GM21390 (cell line): ENCODE measurements around the gene KRT9.
"Not testable (repeated sequence)": the region's sequence is repeated elsewhere in the genome, so short reads cannot be mapped to it uniquely, and the experiment has no call there.

Experiments
- ATAC-seq: cut with Tn5 transposase; IDR thresholded peaks from one replicate; pipeline ENCODE4 v1.9.1; 2021; ENCODE audit not compliant: unreplicated experiment

Gene KRT9, protein sequence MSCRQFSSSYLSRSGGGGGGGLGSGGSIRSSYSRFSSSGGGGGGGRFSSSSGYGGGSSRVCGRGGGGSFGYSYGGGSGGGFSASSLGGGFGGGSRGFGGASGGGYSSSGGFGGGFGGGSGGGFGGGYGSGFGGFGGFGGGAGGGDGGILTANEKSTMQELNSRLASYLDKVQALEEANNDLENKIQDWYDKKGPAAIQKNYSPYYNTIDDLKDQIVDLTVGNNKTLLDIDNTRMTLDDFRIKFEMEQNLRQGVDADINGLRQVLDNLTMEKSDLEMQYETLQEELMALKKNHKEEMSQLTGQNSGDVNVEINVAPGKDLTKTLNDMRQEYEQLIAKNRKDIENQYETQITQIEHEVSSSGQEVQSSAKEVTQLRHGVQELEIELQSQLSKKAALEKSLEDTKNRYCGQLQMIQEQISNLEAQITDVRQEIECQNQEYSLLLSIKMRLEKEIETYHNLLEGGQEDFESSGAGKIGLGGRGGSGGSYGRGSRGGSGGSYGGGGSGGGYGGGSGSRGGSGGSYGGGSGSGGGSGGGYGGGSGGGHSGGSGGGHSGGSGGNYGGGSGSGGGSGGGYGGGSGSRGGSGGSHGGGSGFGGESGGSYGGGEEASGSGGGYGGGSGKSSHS

GRCh38 chr17:41571561-41572434, at the start of gene KRT9:
KRT9 (minus strand) TSS chr17:41572059; CDS start chr17:41571992, 67 bp downstream.
- ATAC-seq: no peak

GRCh38 chr17:41621435-41621817, 49.6 kb upstream of the KRT9 start:
- not testable (repeated sequence) for ATAC-seq

DNA sequence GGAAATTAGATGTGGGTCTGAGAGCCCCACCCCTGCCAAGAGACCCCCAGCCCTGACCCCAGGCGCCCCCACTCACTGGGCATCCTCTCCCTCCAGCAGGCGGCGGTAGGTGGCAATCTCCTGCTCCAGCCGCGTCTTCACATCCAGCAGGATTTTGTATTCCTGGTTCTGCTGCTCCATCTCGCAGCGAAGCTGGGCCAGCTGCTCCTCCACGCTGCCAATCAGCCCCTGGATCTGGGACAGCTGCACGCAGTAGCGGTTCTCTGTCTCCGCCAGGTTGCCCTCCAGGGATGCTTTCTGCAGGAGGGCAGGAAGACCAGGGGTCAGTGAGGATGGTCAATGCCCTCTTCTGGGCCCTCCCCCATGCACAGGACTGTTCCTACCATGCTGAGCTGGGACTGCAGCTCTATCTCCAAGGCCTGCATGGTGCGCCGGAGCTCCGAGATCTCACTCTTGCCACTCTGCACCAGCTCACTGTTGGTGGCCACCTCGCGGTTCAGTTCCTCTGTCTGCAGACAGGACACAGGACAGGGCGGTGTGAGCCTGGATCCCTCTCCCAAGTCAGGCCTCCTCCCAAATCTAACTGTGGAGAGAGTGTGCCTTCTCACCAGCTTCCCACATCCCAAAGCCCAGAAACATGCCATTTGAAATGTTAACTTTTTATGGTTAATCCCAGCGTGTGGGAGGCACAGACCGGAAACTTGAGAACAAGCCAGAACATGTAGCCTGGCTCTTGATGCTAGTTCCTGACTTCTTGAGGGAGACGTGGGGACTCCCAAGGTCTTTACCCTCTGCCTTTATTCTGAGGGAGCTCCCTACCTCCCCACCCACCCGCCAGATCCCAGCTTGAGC, 49.0 kb upstream of the KRT9 start:
- ATAC-seq: no peak

GRCh38 chr17:41619927-41620582, 48.2 kb upstream of the KRT9 start:
- ATAC-seq: not testable (repeated sequence)

DNA sequence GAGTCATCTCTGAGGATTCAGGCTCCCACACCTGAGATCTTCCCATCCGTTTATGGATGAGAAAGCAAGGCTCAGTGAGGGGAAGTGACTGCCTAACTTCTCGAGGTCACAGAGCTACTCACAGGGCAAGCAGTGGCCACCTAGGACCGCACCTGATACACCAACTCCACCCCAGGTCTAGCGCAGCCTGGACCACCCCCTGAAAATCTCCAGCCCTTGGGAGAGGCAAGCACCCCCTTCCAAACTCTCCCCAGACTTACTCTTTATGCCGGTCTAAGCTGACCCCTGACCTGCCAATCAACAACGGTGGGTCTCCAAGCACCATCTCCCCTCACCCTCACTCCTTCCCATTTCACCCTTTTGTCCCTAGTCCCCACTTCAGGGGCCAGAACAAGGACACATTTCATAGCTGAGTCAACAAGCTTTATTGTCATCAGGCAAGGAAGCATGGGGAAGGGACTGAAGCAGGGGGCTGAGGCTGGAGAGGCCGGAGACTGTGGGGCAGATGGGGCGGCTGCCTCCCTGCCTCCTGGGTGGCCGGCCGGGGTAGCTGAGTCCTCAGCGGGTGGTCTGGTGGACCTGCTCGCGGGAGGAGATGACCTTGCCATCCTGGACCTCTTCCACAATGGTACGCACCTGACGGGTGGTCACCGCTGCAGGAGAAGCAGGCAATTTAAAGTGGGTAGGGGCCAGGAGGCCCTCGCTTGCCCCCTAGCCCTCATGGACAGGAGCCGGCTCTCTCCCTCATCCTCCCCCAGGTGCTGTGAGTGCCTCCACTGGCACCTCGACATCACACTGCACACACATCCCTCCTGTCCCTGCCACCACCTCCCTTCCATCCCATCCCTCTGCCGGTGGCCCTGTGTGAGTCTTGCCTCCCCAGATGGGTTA, 47.4 kb upstream of the KRT9 start:
- ATAC-seq: no peak

DNA sequence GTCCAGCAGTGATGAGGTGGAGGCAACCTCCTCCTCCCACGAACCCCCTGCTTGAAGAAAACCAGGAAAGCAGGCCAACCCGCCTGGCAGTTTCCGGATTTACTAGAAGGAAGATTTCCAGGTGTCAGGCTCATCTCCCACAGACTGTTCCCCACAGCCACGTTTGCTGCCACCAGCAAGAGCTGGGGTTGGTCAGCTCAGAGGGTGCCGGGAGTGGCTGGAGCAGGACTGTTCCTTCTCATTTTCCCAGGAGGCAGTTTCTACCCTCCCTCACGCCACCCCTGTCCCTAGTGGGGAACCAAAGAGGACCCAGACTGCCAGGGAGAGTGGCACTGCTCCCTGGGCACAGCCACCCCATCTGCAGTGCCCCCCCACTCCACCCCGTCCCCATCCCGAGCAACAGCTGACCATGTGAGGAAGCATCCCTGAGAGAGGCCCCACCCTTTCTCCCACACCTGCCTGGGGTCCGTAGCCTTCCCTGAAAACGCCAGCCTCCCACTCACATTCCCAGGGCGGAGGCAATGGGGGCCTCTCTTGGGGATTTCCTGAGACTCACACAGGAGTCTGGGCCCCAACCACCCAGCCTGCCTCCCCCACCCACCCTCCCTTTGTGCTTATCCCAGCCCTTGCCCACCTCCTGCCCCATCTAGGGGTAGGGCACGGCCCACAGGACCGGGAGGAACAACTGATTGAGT, 46.6 kb upstream of the KRT9 start:
- ATAC-seq: no peak

DNA sequence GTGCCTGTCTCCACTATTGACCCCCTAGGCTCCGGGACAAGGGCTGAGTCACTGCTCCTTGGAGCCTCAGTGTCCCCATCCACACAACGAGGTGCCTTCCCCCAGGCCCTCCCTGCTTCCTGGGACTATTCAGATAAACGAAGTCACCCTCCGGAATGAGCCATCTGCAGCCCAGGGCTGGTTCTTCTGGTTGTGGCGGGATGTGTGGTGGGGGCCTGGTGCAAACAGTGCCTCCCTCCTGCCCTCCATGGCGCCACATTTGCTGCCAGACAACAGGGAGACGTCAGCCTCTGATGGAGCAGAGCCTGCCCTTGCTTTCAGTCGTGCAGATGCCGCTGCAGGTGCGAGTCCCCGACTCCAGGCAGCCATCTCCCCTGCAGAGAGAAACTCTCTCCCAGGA, 45.8 kb upstream of the KRT9 start:
- no peak for ATAC-seq

GRCh38 chr17:41617136-41617535, 45.3 kb upstream of the KRT9 start:
- no peak for ATAC-seq

DNA sequence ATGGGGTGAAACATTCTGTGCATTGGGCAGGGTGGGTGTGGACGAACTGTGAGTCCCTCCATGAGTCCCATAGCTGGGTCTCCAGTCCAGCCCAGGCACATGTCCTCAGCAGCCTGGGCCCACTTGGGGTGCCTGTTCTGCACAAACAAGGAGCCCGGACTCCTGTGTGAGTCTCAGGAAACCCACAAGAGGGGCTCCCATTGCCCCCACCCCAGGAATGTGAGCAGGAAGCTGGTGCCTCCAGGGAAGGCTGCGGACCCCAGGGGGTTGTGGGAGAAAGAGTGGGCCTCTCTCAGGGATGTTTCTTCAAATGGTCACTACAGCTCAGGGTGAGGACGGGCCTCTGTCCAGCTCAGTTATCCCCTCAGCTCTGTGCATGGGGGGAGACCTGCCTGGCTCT, 44.6 kb upstream of the KRT9 start:
- not testable (repeated sequence) for ATAC-seq

GRCh38 chr17:41615454-41615853, 43.6 kb upstream of the KRT9 start:
- no peak for ATAC-seq

GRCh38 chr17:41614767-41615166, 42.9 kb upstream of the KRT9 start:
- not testable (repeated sequence) for ATAC-seq

GRCh38 chr17:41614098-41614497, 42.2 kb upstream of the KRT9 start:
- ATAC-seq: no peak

DNA sequence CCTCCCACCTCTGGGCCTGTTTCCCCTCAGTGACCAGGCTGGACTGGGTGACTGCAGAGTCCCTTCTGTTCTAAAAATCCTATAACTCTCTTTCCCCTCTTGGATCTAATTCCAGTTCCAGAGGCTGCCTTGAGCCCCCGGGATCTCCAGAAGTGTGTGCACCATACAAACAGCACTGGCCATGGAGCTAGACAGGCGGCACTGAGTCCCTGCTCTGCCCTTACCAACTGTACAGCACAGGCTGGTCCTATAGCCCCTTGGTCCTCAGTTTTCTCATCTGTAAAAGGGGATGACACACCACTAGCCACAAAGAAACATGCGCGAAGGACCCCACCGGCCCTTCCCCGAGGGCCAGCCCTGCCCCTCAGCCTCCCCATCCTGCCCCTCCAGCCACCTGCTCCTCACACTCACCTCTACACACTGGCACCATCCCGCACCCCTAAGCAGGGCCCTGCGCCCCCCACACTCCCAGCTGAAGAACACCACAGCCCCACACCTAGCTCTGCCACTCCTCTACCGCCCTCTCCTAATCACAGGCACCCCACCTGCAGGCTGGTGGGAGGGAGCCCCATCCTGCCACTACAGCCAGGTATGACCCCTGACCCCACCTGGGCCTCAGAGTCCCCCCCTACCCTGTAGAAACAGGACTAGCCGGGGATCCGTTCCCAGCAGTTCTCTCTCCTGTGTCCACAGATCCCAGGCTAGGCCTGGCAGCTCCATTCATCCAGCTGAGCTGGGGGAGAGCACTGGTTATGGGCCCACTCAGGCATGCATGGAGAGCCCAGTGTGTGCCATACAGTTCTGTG, 41.6 kb upstream of the KRT9 start:
- no peak for ATAC-seq

- not testable (repeated sequence) for ATAC-seq
Measured at GRCh38 chr17:41612376-41613160, 40.7 kb upstream of the KRT9 start, which contains the start of gene KRT16. KRT16 (minus strand) TSS chr17:41612767; CDS start chr17:41612688, 79 bp downstream.

GRCh38 chr17:41610965-41611640, 39.2 kb upstream of the KRT9 start:
- no peak for ATAC-seq

- not testable (repeated sequence) for ATAC-seq
Measured at GRCh38 chr17:41610061-41610517, 38.2 kb upstream of the KRT9 start.
